ENCODE results near the gene LRRFIP1.

LRRFIP1 gene

GRCh38 chr2:237623428-237624403, 3.7 kb upstream of the LRRFIP1 start:
- no peak for DNase-seq

- no peak for DNase-seq
Measured at GRCh38 chr2:237624565-237624964, 2.8 kb upstream of the LRRFIP1 start.

- no peak for DNase-seq
Measured at GRCh38 chr2:237625216-237625705, 2.1 kb upstream of the LRRFIP1 start.

- DNase-seq, result no peak
Measured at GRCh38 chr2:237625777-237626176, 1.6 kb upstream of the LRRFIP1 start.

- DNase-seq, result no peak
Measured at GRCh38 chr2:237626813-237627440, 460 bp upstream of the LRRFIP1 start.

GRCh38 chr2:237628247-237629187, 1.1 kb downstream of the LRRFIP1 start:
- DNase-seq, result no peak

GRCh38 chr2:237629188-237629534, 1.8 kb downstream of the LRRFIP1 start:
- no peak for DNase-seq

- no peak for DNase-seq
Measured at GRCh38 chr2:237629739-237630138, 2.4 kb downstream of the LRRFIP1 start.

GRCh38 chr2:237630216-237631000, 3.0 kb downstream of the LRRFIP1 start:
- no peak for DNase-seq

- no peak for DNase-seq
Measured at GRCh38 chr2:237631007-237631785, 3.8 kb downstream of the LRRFIP1 start.

GRCh38 chr2:237631801-237632585, 4.6 kb downstream of the LRRFIP1 start:
- no peak for DNase-seq

GRCh38 chr2:237633061-237633561, 5.7 kb downstream of the LRRFIP1 start:
- DNase-seq, result no peak

GRCh38 chr2:237636578-237636977, 9.2 kb downstream of the LRRFIP1 start:
- no peak for DNase-seq

- DNase-seq, result no peak
Measured at GRCh38 chr2:237637429-237638135, 10.2 kb downstream of the LRRFIP1 start.

- no peak for DNase-seq
Measured at GRCh38 chr2:237638176-237638575, 10.8 kb downstream of the LRRFIP1 start.

GRCh38 chr2:237639052-237639835, 11.9 kb downstream of the LRRFIP1 start:
- no peak for DNase-seq

- no peak for DNase-seq
Measured at GRCh38 chr2:237639836-237640220, 12.4 kb downstream of the LRRFIP1 start.

- no peak for DNase-seq
Measured at GRCh38 chr2:237640493-237640998, 13.2 kb downstream of the LRRFIP1 start.

Data from activated gamma-delta T cell (primary cell).